Natural killer cell (primary cell): ENCODE data around the gene PPRC1. TPM values are rescaled to one million over a fixed set of nuclear protein-coding genes. Genes with fewer than 3 reads are reported as not detected.

Experiments used
- ATAC-seq, 3 donors: fragments of 150-1000 bp in 2 of 3; fragments of 200-7000 bp in 1 of 3; cut with Tn5 transposase; 1 replicate in 1 of 3; 2 replicates in 2 of 3; pipeline ENCODE4 v1.10.0; 2021; ENCODE audit warnings: mild to moderate bottlenecking in 2 of 3, moderate library complexity in 2 of 3
- DNase-seq, 2 donors: peaks; one replicate each; pipeline versions ENCODE4 v3.0.0 to v3.0.0-alpha.2; 2013 to 2021; ENCODE audit warnings: mixed read lengths in 1 of 2
- H3K27ac ChIP-seq: one replicate; pipeline ENCODE4 v1.5.1; 2013; ENCODE audit warnings: mild to moderate bottlenecking, low read length
- H3K27me3 ChIP-seq: one replicate; pipeline ENCODE4 v1.6.1; 2013; ENCODE audit warnings: low read length; ENCODE audit not compliant: control insufficient read depth, insufficient read depth
- H3K36me3 ChIP-seq: one replicate; pipeline ENCODE4 v1.6.1; 2013; ENCODE audit warnings: low read length; ENCODE audit not compliant: control insufficient read depth, insufficient read depth
- H3K4me1 ChIP-seq: one replicate; pipeline ENCODE4 v1.6.1; 2013; ENCODE audit warnings: low read length; ENCODE audit not compliant: control insufficient read depth, insufficient read depth
- H3K4me3 ChIP-seq: one replicate; pipeline ENCODE4 v1.5.1; 2013; ENCODE audit warnings: low read length
- H3K9me3 ChIP-seq: one replicate; pipeline ENCODE4 v1.6.1; 2013; ENCODE audit warnings: low read length; ENCODE audit not compliant: control insufficient read depth, insufficient read depth
- H3K27ac Mint-ChIP-seq, 2 donors: one replicate each; pipeline ENCODE4 v1.8.0; 2022; ENCODE audit warnings: mild to moderate bottlenecking in 2 of 2, mixed read lengths in 2 of 2, moderate library complexity in 1 of 2
- H3K27me3 Mint-ChIP-seq, 2 donors: one replicate each; pipeline ENCODE4 v1.8.0; 2022; ENCODE audit warnings: low read depth in 2 of 2, mixed read lengths in 2 of 2
- H3K36me3 Mint-ChIP-seq: one replicate; pipeline ENCODE4 v1.8.0; 2022; ENCODE audit warnings: mixed read lengths
- H3K4me1 Mint-ChIP-seq, 2 donors: one replicate each; pipeline ENCODE4 v1.8.0; 2022; ENCODE audit warnings: mixed read lengths in 2 of 2
- H3K4me3 Mint-ChIP-seq: one replicate; pipeline ENCODE4 v1.8.0; 2022; ENCODE audit warnings: mild to moderate bottlenecking, moderate library complexity, mixed read lengths
- H3K9me3 Mint-ChIP-seq, 2 donors: one replicate each; pipeline ENCODE4 v1.8.0; 2022; ENCODE audit warnings: mixed read lengths in 2 of 2
- WGBS: methylation state at CpG from one replicate; pipeline ENCODE4 v1.1.7; 2013; ENCODE audit warnings: missing lambda C conversion rate; ENCODE audit not compliant: insufficient coverage; 5-methylcytosine and 5-hydroxymethylcytosine counted together
- intact Hi-C: fragments of 100-400 bp; cut with micrococcal nuclease; formaldehyde crosslinking; loops from one replicate; pipeline ENCODE4 v1.14.2; 2022
- total RNA-seq, 4 donors: library from RNA; stranded (reverse); fragments of 120-200 nt in 1 of 4; gene quantifications; one replicate each; pipeline versions ENCODE4 v1.2.3 to v1.2.4, GENCODE V29; 2013 to 2022
- TF ChIP-seq, protein P1 (sequence below): fragments of 200-600 bp; IDR thresholded peaks from one replicate; pipeline ENCODE4 v1.8.0; 2022; ENCODE audit warnings: antibody characterized with exemption

The PPRC1 gene
- total RNA-seq, 3 donors from 2014 or later (not counting 1 experiment from before 2014, with no cell fraction given) = 29.1 to 48.0 (median 37.7) TPM

DNA sequence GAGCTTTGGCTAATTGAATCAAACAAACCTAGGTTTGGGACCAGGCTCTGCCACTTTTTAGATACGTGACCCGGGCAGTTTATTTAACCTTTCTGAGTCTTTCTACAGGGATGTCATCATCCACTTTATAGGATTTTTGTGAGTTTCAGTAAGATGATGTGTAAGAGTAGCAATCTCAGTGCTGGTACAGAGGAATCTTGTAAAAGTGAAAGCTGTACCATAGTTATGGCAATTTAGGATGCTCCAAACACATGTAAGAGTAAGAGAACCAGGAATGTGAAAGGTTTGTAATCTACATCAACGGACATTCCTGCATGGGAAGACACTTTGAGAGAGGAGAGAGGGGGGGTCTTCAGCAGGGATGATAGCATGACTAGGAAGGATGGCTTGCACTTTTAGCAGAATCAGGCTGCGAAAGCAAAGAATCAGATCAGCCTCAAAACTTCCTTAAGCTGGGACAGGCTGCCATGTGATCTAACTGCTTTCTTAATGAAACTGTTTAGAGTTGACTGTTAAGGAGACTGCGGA is 20.3 kb downstream of the PPRC1 start:
- H3K27ac Mint-ChIP-seq = peak overlapping the region; percentile 93 to 97
- WGBS = 37% methylated on average over 5 of the region's 5 CpGs
- ATAC-seq = no peak
- intact Hi-C loops = loop anchor here (10.0 kb wide), 1 partner anchor 322 kb away; no protein-coding TSS in a partner anchor
- Histone ChIP-seq H3K36me3 (peaks cover 39% of the 10 kb centered on the region), H3K27ac (peak overlapping the region; percentile 97), H3K4me3 (peak overlapping the region; percentile 90), H3K4me1 (peaks cover 24% of the 10 kb centered on the region), H3K9me3 (no peaks in the 10 kb centered on the region), H3K27me3 (no peaks in the 10 kb centered on the region)
- H3K36me3 Mint-ChIP-seq = peaks cover 5% of the 10 kb centered on the region
- no peaks in the 10 kb centered on the region for H3K9me3 Mint-ChIP-seq
- no peaks in the 10 kb centered on the region for H3K27me3 Mint-ChIP-seq
- H3K4me3 Mint-ChIP-seq = peak overlapping the region; percentile 93
- peaks cover 20 to 37% of the 10 kb centered on the region in 2 donors for H3K4me1 Mint-ChIP-seq
- no peak for DNase-seq
- TF ChIP-seq, protein P1, sequence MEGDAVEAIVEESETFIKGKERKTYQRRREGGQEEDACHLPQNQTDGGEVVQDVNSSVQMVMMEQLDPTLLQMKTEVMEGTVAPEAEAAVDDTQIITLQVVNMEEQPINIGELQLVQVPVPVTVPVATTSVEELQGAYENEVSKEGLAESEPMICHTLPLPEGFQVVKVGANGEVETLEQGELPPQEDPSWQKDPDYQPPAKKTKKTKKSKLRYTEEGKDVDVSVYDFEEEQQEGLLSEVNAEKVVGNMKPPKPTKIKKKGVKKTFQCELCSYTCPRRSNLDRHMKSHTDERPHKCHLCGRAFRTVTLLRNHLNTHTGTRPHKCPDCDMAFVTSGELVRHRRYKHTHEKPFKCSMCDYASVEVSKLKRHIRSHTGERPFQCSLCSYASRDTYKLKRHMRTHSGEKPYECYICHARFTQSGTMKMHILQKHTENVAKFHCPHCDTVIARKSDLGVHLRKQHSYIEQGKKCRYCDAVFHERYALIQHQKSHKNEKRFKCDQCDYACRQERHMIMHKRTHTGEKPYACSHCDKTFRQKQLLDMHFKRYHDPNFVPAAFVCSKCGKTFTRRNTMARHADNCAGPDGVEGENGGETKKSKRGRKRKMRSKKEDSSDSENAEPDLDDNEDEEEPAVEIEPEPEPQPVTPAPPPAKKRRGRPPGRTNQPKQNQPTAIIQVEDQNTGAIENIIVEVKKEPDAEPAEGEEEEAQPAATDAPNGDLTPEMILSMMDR = no peak

DNA sequence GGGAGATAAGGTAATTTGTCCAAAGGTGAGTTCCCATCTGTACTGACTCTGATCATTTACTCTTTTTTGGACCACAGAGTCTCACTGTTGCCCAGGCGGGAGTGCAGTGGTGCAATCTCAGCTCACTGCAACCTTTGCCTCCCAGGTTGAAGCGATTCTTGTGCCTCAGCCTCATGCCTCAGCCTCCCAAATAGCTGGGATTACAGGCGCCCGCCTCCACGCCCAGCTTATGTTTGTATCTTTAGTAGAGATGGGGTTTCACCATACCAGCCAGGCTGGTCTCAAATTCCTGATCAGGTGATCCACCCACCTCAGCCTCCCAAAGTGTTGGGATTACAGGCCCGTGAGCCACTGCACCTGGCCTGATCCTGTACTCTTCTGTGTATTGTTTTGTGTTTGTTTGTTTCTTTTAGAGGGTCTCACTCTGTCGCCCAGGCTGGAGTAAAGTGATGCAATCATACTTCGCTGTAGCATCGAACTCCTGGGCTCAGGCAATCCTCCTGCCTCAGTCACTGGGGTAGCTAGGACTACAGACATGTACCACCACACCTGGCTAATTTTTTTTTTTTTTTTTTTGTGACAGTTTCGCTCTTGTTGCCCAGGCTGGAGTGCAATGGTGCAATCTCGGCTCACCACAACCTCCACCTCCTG is 21.8 kb downstream of the PPRC1 start:
- no peaks in the 10 kb centered on the region for H3K9me3 ChIP-seq
- Mint-ChIP-seq H3K4me1 (peaks cover 20 to 35% of the 10 kb centered on the region in 2 donors), H3K4me3 (peak overlapping the region; percentile 28), H3K36me3 (no peaks in the 10 kb centered on the region), H3K9me3 (no peaks in the 10 kb centered on the region), H3K27me3 (no peaks in the 10 kb centered on the region), H3K27ac (peak overlapping the region; percentile 27 to 57)
- peaks cover 24% of the 10 kb centered on the region for H3K4me1 ChIP-seq
- H3K4me3 ChIP-seq = no peak overlapping the region
- H3K27ac ChIP-seq = no peak overlapping the region
- no peak for DNase-seq
- H3K27me3 ChIP-seq = no peaks in the 10 kb centered on the region
- 98% methylated on average over 7 of the region's 11 CpGs for WGBS
- peaks cover 39% of the 10 kb centered on the region for H3K36me3 ChIP-seq
- ATAC-seq = no peak
- TF ChIP-seq, protein P1 = no peak
- intact Hi-C loops = loop anchor here (10.0 kb wide), 1 partner anchor 320 kb away; no protein-coding TSS in a partner anchor

DNA sequence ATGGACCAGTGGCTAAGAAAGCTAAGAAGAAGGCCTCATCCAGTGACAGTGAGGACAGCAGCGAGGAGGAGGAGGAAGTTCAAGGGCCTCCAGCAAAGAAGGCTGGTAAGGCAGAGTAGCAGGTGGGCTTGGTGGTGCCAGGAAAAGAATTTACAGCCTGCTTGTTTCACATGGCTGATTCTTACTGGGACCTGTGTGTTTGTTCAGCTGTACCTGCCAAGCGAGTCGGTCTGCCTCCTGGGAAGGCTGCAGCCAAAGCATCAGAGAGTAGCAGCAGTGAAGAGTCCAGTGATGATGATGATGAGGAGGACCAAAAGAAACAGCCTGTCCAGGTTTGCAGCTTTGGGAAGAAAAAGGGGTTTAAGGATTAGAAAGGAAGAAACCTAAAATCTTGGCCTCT is 24.4 kb downstream of the PPRC1 start:
- Histone ChIP-seq H3K27ac (no peak overlapping the region), H3K36me3 (peaks cover 56% of the 10 kb centered on the region), H3K4me1 (peaks cover 17% of the 10 kb centered on the region), H3K9me3 (no peaks in the 10 kb centered on the region), H3K27me3 (no peaks in the 10 kb centered on the region), H3K4me3 (no peak overlapping the region)
- ATAC-seq (no peak), DNase-seq (no peak)
- Mint-ChIP-seq H3K36me3 (peaks cover 11% of the 10 kb centered on the region), H3K27ac (peak overlapping the region in 1 of 2 donors; percentile 48), H3K4me1 (peaks cover 12 to 21% of the 10 kb centered on the region in 2 donors), H3K9me3 (no peaks in the 10 kb centered on the region), H3K4me3 (no peak overlapping the region), H3K27me3 (no peaks in the 10 kb centered on the region)
- TF ChIP-seq, protein P1 = no peak
- intact Hi-C loops = loop anchor here (10.0 kb wide), 1 partner anchor 318 kb away; no protein-coding TSS in a partner anchor
- WGBS = 95% methylated on average over 3 of the region's 3 CpGs
